SU-DHL-6 (cell line): Measurements from ENCODE around the gene BAIAP2L2.
"Not testable (repeated sequence)": the region's sequence is repeated elsewhere in the genome, so short reads cannot be mapped to it uniquely, and the experiment has no call there.

Experiments
- H2AFZ ChIP-seq: fragments of 200-600 bp; sonication (generic); 2 replicates; pipeline ENCODE4 v1.6.1; 2014; ENCODE audit warnings: low read depth, mild to moderate bottlenecking, moderate library complexity, mixed read lengths, antibody characterized with exemption, low read length; ENCODE audit not compliant: severe bottlenecking
- H3F3A ChIP-seq: fragments of 200-600 bp; shearing (Covaris generic); 2 replicates; pipeline ENCODE4 v1.6.0; 2016; ENCODE audit warnings: antibody characterized with exemption, mild to moderate bottlenecking; ENCODE audit not compliant: insufficient read depth
- H3K27ac ChIP-seq: fragments of 200-600 bp; sonication (generic); 2 replicates; pipeline ENCODE4 v1.5.1; 2016; ENCODE audit warnings: low read depth, mild to moderate bottlenecking, low read length, moderate library complexity, mixed read lengths
- H3K27me3 ChIP-seq: fragments of 200-600 bp; sonication (generic), shearing (Covaris generic); 2 replicates; pipeline ENCODE4 v1.6.0; 2014; ENCODE audit warnings: mild to moderate bottlenecking, low read length
- H3K36me3 ChIP-seq: fragments of 200-600 bp; sonication (generic); 2 replicates; pipeline ENCODE4 v1.6.1; 2014; ENCODE audit warnings: mild to moderate bottlenecking, low read length, mixed read lengths
- H3K4me2 ChIP-seq: fragments of 300-600, 200-600 bp; shearing (Covaris generic), sonication (generic); 2 replicates; pipeline ENCODE4 v1.6.0; 2014; ENCODE audit warnings: low read length, low read depth, mild to moderate bottlenecking; ENCODE audit not compliant: poor library complexity, severe bottlenecking
- H3K4me3 ChIP-seq: fragments of 200-600 bp; sonication (generic); 2 replicates; pipeline ENCODE4 v1.5.1; 2014; ENCODE audit warnings: antibody characterized with exemption, low read length, mild to moderate bottlenecking, mixed read lengths; ENCODE audit not compliant: insufficient read depth, poor library complexity, severe bottlenecking
- H3K79me2 ChIP-seq: fragments of 200-600 bp; sonication (generic); 2 replicates; pipeline ENCODE4 v1.6.1; 2014; ENCODE audit warnings: mild to moderate bottlenecking, low read length, moderate library complexity; ENCODE audit not compliant: insufficient read depth
- H3K9ac ChIP-seq: fragments of 200-600 bp; sonication (generic); 2 replicates; pipeline ENCODE4 v1.7.0; 2014; ENCODE audit warnings: mild to moderate bottlenecking, low read length
- H3K9me2 ChIP-seq: fragments of 200-600 bp; sonication (generic); replicated peaks from 2 replicates; pipeline ENCODE4 v1.6.1; 2014; ENCODE audit warnings: low read length; ENCODE audit not compliant: insufficient read depth
- H3K9me3 ChIP-seq: fragments of 200-600 bp; sonication (generic); 2 replicates; pipeline ENCODE4 v1.6.1; 2014; ENCODE audit warnings: low read length, mixed read lengths; ENCODE audit not compliant: insufficient read depth
- H4K20me1 ChIP-seq: fragments of 200-600 bp; sonication (generic); 2 replicates; pipeline ENCODE4 v1.6.1; 2014; ENCODE audit warnings: low read depth, mild to moderate bottlenecking, antibody characterized with exemption, low read length, moderate library complexity, mixed read lengths
- EZH2phosphoT487 ChIP-seq: fragments of 200-600 bp; sonication (generic), shearing (Covaris generic); conservative IDR thresholded peaks from 2 replicates; pipeline ENCODE4 v1.6.1; 2018; ENCODE audit warnings: mild to moderate bottlenecking, antibody characterized with exemption, low read length, moderate library complexity, mixed read lengths
- TF ChIP-seq, protein P1 (sequence below): fragments of 200-600 bp; sonication (generic); IDR thresholded peaks from one replicate; pipeline ENCODE4 v1.5.1; 2017; ENCODE audit warnings: antibody characterized with exemption, mild to moderate bottlenecking, low read length, moderate library complexity; ENCODE audit not compliant: insufficient read depth, poor library complexity, severe bottlenecking

BAIAP2L2 gene

DNA sequence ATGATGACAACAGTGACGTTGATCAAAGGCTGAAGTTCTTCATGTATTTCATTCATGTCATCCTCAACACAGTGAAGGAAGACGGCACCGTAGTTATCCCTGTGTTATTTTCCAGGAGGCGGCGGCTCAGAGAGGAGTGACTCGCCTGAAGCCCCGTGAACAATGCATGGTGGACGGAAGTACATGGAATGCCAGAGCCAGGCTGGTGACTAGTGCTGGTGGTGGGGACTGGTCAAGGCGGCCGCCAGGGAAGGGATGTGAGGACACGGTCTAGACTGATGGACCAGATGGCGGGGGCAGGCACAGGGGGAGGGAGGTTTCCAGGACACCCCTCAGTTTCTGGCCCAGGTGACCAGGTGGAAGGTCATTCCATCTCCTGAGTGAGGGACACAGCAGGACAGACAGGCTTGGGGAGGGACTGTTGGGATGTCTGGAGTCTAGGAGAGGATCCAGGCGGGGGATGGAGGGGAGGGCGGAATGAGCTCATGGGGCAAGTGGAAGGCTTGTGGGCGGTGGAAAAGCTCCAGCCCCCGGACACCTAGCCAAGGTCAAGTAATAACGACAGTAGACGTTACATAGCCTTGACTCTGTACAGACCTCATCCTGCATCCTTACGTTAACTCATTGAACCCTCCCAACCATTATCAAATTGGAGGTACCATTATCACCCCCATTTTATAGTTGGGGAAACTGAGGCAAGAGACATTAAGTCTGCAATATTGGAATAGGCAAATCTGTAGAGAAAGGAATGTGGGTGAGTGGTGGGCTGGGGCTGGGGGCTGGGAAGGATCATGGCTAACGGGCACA, 69.3 kb downstream of the BAIAP2L2 start:
- Histone ChIP-seq H3K79me2 (no peaks in the 10 kb centered on the region), H3K9ac (no peak overlapping the region), H3K27ac (no peak overlapping the region), H3F3A (no peaks in the 10 kb centered on the region), H3K9me2 (no peaks in the 10 kb centered on the region), H3K9me3 (no peaks in the 10 kb centered on the region), H3K4me3 (no peak overlapping the region), H3K4me2 (no peak overlapping the region), H3K27me3 (no peaks in the 10 kb centered on the region), H3K36me3 (no peaks in the 10 kb centered on the region), H4K20me1 (no peaks in the 10 kb centered on the region), H2AFZ (no peak overlapping the region)
- TF ChIP-seq, protein P1, sequence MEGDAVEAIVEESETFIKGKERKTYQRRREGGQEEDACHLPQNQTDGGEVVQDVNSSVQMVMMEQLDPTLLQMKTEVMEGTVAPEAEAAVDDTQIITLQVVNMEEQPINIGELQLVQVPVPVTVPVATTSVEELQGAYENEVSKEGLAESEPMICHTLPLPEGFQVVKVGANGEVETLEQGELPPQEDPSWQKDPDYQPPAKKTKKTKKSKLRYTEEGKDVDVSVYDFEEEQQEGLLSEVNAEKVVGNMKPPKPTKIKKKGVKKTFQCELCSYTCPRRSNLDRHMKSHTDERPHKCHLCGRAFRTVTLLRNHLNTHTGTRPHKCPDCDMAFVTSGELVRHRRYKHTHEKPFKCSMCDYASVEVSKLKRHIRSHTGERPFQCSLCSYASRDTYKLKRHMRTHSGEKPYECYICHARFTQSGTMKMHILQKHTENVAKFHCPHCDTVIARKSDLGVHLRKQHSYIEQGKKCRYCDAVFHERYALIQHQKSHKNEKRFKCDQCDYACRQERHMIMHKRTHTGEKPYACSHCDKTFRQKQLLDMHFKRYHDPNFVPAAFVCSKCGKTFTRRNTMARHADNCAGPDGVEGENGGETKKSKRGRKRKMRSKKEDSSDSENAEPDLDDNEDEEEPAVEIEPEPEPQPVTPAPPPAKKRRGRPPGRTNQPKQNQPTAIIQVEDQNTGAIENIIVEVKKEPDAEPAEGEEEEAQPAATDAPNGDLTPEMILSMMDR: no peak

DNA sequence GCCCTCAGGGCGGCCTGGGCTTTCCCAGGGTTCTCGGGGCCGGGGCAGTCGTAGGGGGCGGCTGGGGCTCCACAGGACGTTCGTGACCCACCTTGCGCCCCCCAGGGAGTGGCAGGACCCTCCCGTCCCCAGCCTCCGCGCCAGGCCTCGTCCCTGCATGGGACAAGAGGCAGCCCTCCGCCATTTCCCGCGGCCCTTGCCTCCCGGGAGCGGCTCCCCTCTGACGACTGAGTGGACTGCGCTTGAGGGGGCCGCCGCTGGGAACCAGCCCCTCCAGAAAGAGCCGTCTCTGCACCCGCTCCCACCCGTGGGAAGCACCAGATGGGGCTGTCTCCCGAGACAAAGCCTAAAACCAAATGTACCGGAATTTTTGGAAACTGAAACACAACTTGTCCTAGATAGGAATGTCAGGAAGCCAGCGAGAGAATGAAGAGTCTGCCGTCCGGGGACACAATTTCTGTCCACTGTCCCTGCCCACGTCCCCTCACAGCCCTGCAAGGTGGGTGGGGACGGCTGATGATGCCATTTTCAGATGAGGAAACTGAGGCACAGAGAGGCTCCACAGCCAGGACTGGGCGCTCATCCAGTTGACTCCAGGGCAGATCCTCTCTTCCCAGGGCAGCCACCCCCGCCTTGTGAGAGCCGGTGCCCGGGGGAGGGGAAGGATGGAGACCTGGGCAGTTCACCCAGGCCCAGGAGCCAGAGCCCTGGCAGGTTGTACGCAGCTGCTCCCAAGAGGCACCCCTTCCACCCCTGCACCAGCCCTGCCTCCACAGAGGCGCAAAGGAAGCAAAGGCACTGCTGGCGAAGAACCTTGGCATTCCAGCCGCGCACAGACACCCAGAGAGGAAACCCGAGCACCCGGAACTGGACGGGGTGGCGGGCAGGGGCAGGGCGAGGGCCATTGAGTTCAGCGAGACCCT, 71.3 kb downstream of the BAIAP2L2 start:
- Histone ChIP-seq H3K9me2 (no peaks in the 10 kb centered on the region), H3K36me3 (no peaks in the 10 kb centered on the region), H3K27ac (no peak overlapping the region), H3K9ac (no peak overlapping the region), H3K27me3 (no peaks in the 10 kb centered on the region), H3K9me3 (no peaks in the 10 kb centered on the region), H2AFZ (no peak overlapping the region), H3K4me2 (no peak overlapping the region), H3F3A (no peaks in the 10 kb centered on the region), H4K20me1 (no peaks in the 10 kb centered on the region), H3K4me3 (no peak overlapping the region), H3K79me2 (no peaks in the 10 kb centered on the region)
- no peak for TF ChIP-seq EZH2phosphoT487
- TF ChIP-seq, protein P1: no peak

DNA sequence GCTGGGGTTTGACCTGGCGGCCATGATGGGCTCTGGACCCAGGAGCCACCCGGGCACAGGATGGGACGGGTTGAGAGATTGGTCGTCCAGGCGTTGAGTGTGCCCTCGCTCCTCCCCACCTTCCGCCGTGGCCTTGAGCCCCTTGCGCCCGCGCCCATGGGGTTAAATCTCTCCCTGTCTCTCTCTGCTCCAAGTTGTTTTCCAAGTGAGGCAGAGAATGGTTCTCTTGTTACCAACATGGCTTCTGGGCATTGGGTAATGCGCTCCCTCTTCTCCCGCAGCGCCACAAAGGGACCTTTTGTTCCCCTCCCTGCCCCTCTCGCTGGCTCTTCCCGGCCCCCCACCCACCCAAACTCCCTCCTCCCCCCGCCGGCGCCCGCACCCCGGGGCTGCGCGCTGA, 72.1 kb downstream of the BAIAP2L2 start:
- Histone ChIP-seq H3K27me3 (no peaks in the 10 kb centered on the region), H3K4me2 (no peak overlapping the region), H3K36me3 (no peaks in the 10 kb centered on the region), H3K4me3 (no peak overlapping the region), H4K20me1 (no peaks in the 10 kb centered on the region), H3K27ac (no peak overlapping the region), H3K79me2 (no peaks in the 10 kb centered on the region), H2AFZ (no peak overlapping the region), H3K9me2 (no peaks in the 10 kb centered on the region), H3K9ac (no peak overlapping the region), H3F3A (no peaks in the 10 kb centered on the region), H3K9me3 (no peaks in the 10 kb centered on the region)
- TF ChIP-seq EZH2phosphoT487: no peak

DNA sequence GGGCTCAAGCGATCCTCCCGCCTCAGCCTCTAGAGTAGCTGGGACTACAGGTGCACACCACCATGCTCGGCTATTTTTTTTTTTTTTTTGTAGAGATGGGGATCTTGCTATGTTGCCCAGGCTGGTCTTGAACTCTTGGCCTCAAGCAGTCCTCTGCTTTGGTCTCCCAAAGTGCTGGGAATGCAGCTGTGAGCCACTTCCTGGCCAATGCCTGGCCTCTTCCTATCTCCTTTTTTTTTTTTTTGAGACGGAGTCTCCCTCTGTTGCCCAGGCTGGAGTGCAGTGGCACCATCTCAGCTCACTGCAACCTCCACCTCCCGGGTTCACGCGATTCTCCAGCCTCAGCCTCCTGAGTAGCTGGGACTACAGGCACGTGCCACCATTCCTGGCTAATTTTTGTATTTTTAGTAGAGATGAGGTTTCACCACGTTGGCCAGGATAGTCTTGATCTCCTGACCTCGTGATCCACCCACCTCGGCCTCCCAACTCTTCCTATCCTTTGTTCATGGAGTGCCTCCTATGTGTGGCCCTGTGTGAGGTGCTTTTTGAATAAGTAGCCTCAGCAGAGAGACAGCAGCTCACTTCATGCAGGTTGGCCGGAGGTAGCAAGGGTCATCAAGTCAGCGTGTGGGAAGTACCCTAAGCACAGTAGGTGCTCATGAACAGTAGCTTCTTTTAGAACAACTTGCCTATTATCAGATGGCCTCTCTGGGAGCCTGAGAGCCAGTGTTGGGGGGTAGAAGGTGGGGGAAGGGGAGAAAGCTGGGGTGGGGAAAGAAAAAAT, 72.9 kb downstream of the BAIAP2L2 start:
- H4K20me1 ChIP-seq, H2AFZ ChIP-seq, H3K9me3 ChIP-seq, H3K9ac ChIP-seq, H3K27me3 ChIP-seq, H3K79me2 ChIP-seq, H3K4me2 ChIP-seq, H3K36me3 ChIP-seq, H3K4me3 ChIP-seq, H3K9me2 ChIP-seq, H3F3A ChIP-seq, H3K27ac ChIP-seq: not testable (repeated sequence)
